HG03139 (cell line): ENCODE data around the gene AMDHD2.

Source experiments
- ATAC-seq: cut with Tn5 transposase; IDR thresholded peaks from one replicate; pipeline ENCODE4 v1.9.1; 2021; ENCODE audit not compliant: unreplicated experiment

Gene AMDHD2

DNA sequence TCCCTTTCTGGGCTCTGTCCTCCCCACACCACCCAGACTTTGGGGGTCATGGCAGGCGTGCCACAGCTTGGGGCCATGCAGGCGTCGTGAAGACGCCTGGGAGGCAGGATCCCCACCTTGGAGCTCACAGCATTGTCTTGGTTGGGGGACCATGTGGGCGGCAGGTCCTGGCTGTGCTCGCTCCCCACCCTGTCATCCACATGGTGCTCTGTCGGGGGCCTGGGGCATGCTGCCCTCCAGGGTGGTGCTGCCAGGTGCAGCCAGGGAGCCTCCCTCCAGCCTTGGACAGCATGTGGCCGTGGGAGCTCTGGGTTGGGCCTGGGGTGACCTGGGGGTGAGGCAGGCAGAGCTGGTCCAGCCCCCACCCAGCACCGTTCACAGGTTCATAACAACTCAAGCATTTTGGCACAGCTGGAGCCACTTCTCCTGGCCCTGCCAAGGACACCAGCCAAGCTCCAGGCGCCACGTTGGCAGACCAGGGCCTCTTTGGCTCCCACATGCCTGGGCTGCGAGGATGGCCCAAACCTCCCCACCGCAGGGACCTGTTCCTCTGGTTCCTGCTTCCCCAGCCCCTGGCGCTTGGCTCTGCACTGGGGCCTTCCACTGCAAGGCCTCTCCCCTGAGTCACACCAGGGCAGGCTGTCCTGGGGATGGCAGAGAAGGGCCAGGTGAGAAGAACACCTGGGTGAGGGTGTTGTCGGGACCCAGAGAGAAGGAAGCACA, 21.5 kb upstream of the AMDHD2 start:
- no peak for ATAC-seq

- no peak for ATAC-seq
Observed at GRCh38 chr16:2499454-2499853, 20.7 kb upstream of the AMDHD2 start.

DNA sequence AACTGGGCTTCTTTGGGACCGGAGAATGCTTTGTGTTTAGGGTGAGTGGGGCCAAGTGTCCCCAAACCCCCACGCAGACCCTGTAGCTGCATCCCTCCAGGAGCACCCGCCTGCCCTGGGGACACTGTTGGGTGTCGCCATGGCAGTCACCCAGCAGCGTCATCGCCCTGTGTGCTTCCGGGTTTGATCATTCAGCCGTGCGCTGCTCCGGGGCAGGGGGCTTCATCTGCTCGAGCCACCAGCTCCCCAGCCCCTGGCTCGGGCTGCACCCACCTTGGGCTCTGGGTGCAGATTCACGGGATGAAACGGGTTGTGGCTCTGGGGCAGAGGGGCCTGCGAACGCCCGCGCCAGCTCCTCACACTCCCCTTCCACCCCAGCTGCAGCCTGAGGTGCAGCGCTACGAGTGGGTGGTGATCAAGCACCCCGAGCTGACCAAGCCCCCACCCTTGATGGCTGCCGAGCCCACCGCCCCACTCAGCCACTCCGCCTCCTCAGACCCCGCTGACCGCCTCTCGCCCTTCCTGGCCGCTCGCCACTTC, 20.2 kb upstream of the AMDHD2 start:
- ATAC-seq = no peak

GRCh38 chr16:2500430-2500917, 19.7 kb upstream of the AMDHD2 start:
- ATAC-seq = no peak

- ATAC-seq = peak; percentile 63
Observed at GRCh38 chr16:2500918-2501750, 19.0 kb upstream of the AMDHD2 start.

- ATAC-seq = no peak
Observed at GRCh38 chr16:2501946-2502895, 17.9 kb upstream of the AMDHD2 start.

GRCh38 chr16:2505695-2506094, 14.5 kb upstream of the AMDHD2 start:
- ATAC-seq = no peak

DNA sequence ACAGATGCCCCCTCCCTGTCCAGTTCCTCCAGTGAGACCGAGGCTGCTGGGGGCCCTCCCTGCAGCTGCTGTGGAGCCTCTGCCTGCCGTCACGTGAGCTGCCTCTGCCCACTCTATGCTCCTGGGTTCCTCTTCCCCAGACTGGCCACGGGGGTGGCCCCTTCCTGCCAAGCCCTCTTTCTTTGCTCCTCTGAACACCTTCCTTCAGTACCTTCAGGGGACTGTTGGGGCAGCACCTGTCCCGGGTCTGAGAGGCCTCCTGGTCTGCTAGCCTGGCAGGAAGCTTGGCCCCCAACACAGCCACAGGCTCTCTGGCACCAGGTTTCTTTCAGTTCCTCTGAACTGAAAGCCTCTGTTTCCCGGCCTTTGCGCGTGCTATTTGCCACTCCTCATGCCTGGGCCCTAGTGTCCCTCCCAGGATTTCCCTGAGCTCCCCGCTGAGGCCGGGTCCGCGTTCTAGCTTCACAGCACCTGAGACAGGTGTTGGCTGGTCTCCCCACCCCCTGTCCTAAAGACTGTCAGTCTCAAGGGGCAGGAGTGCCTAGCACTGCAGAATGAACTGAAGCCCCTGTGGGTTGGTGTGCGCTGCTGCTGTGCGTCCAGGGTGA, 13.0 kb upstream of the AMDHD2 start:
- ATAC-seq = no peak

GRCh38 chr16:2507665-2508064, 12.5 kb upstream of the AMDHD2 start:
- ATAC-seq = no peak

DNA sequence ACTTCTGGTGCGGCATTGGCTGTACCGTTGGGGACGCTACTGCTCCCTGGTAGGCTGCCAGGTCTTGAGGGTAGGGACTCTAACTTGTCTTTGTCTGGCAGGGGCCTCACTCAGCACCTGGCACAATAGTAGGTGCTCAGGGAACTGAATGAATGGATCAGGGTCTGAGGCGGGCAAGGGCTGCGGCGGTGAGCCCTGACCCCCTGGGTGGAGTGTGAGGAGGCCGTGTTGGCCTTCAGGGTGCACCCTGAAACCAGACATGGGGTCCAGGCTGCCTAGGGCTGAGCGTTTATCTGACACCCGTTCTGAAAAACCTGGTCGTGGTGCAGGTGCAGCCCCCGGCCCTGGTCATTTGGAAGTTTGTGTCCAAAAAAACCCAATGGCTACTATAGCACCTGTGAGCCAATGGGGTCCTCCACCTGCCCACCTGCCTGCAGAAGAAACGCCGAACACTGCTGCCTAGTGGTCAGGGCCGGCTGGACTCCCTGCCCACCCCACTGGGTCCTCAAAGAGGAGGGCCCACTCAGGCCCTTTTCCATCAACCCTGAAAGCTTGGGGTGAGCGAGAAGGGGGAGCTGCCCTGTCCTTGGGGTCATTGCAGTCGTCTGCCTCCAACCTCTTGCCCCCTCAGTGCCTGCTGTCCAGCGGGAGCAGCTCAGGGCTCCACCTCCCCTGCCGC, 11.3 kb upstream of the AMDHD2 start:
- ATAC-seq = no peak

DNA sequence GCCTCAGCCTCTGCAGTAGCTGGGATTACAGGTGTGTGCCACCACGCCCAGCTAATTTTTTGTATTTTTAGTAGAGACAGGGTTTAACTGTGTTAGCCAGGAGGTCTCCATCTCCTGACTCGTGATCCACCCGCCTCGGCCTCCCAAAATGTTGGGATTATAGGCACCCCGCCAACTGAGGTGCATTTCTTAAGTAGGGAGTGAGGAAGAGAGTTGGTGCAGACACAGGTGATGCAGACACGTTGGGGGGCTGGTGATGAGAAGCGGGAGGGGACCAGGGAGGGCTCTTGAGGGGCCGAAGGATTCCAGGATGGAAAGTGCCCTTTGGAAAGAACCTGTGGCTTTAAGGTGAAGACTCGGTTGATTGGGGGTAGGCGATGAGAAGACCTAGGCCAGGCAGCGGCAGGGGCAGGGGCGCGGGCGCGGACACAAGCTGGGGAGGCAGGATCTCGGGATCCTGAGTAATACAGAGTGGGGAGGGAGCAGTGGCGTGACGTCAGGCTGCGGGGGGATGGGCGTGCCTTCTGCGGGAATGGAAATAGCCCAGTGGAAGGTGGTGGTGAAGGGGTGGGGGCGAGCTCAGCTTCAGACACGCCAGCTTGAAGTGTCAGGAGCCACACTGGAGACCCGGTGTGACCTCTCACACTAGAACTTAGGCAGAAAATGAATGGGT, 8.9 kb upstream of the AMDHD2 start:
- ATAC-seq = no peak

GRCh38 chr16:2511996-2512734, 8.0 kb upstream of the AMDHD2 start:
- no peak for ATAC-seq

DNA sequence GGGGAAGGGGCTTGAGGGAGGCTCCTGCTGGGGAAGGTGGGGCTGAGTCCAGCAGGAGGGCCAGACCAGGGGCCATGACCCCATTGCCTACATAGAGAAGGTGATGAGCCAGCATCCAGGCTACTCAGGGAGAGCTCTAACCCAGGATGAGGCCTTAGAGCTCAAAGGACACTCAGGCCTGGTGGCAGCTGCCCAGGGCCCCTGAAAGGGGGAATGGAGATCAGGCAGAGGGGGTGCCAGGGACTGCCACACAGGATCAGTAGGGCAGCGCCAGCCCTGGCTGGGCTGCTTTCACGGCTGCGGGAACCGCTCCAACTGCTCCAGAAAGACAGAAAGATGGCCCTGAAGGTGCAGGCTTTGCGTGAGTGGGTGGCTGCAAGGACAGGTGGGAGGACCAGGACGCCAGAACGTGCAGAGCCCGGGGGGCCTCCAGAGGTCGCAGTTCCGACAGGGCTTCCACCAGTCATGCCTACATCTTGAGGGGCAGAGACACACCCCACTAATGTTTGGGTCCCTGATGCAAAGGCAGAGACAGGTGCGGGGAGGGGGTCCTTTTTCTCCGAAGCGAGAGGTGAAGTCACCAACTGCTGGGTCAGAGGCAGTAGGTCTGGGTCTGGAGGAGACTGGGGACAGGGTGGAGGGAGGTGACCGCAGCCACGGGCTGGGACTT, 7.3 kb upstream of the AMDHD2 start:
- no peak for ATAC-seq

GRCh38 chr16:2513405-2514332, 6.5 kb upstream of the AMDHD2 start, which contains the start of gene ATP6V0C:
Gene ATP6V0C, plus strand, starts transcription at chr16:2513952. Its CDS starts 152 bp downstream, at chr16:2514104.
- ATAC-seq = peak; percentile 74

- ATAC-seq = no peak
Observed at GRCh38 chr16:2514333-2515179, 5.6 kb upstream of the AMDHD2 start.
